Large intestine (tissue), 3 donors: ENCODE measurements around the gene LRP1-AS. TPM values are rescaled to one million over a fixed set of nuclear protein-coding genes. Genes with fewer than 3 reads are reported as not detected.
A peak's percentile ranks its signal among the peaks of the same experiment; 100 is the strongest.

Experiments used
- DNase-seq, 2 donors: peaks; one replicate each; pipeline versions ENCODE4 v3.0.0 to v3.0.0-alpha.2; 2013
- H3K27ac ChIP-seq: one replicate; pipeline ENCODE4 v1.5.1; 2013; ENCODE audit warnings: low read length
- H3K27me3 ChIP-seq: 2 replicates; pipeline ENCODE4 v1.6.1; 2013; ENCODE audit warnings: low read length; ENCODE audit not compliant: control insufficient read depth, insufficient read depth
- H3K36me3 ChIP-seq: 2 replicates; pipeline ENCODE4 v1.6.1; 2013; ENCODE audit warnings: low read length; ENCODE audit not compliant: control insufficient read depth, insufficient read depth
- H3K4me1 ChIP-seq: one replicate; pipeline ENCODE4 v1.6.1; 2013; ENCODE audit warnings: low read length; ENCODE audit not compliant: control insufficient read depth, insufficient read depth
- H3K4me3 ChIP-seq: one replicate; pipeline ENCODE4 v1.5.1; 2013; ENCODE audit warnings: low read length
- H3K9me3 ChIP-seq: one replicate; pipeline ENCODE4 v1.6.1; 2013; ENCODE audit warnings: mild to moderate bottlenecking, low read depth, low read length, moderate library complexity; ENCODE audit not compliant: control insufficient read depth
- WGBS: methylation state at CpG from one replicate; pipeline ENCODE4 v1.1.5; 2013; ENCODE audit warnings: low lambda C conversion rate; ENCODE audit not compliant: insufficient coverage; 5-methylcytosine and 5-hydroxymethylcytosine counted together
- polyA plus RNA-seq: library from polyadenylated mRNA; unstranded; fragments of 120-200 nt; gene quantifications from one replicate; pipeline ENCODE4 v1.2.1, GENCODE V29; 2013

The LRP1-AS gene
- polyA plus RNA-seq, 1 donor = 1.7 TPM

GRCh38 chr12:57190821-57191220 lies 43.4 kb upstream of the LRP1-AS start:
- Histone ChIP-seq H3K27ac (no peak overlapping the region), H3K4me1 (no peaks in the 10 kb centered on the region), H3K36me3 (peaks cover 100% of the 10 kb centered on the region), H3K27me3 (no peaks in the 10 kb centered on the region), H3K9me3 (no peaks in the 10 kb centered on the region), H3K4me3 (no peak overlapping the region)
- DNase-seq = no peak
- no CpG with 5 or more reads among the region's 23 CpGs for WGBS

GRCh38 chr12:57190037-57190436 lies 42.6 kb upstream of the LRP1-AS start:
- H3K4me1 ChIP-seq = no peaks in the 10 kb centered on the region
- no CpG with 5 or more reads among the region's 6 CpGs for WGBS
- DNase-seq = no peak
- H3K27ac ChIP-seq = no peak overlapping the region
- H3K9me3 ChIP-seq = no peaks in the 10 kb centered on the region
- H3K36me3 ChIP-seq = peaks cover 100% of the 10 kb centered on the region
- H3K4me3 ChIP-seq = no peak overlapping the region
- no peaks in the 10 kb centered on the region for H3K27me3 ChIP-seq

- no peak overlapping the region for H3K27ac ChIP-seq
- no peaks in the 10 kb centered on the region for H3K4me1 ChIP-seq
- WGBS = no CpG with 5 or more reads among the region's 8 CpGs
- H3K9me3 ChIP-seq = no peaks in the 10 kb centered on the region
- H3K36me3 ChIP-seq = peaks cover 99% of the 10 kb centered on the region
- DNase-seq = no peak
- no peaks in the 10 kb centered on the region for H3K27me3 ChIP-seq
- no peak overlapping the region for H3K4me3 ChIP-seq
Measured at GRCh38 chr12:57188090-57188425, 40.6 kb upstream of the LRP1-AS start.

DNA sequence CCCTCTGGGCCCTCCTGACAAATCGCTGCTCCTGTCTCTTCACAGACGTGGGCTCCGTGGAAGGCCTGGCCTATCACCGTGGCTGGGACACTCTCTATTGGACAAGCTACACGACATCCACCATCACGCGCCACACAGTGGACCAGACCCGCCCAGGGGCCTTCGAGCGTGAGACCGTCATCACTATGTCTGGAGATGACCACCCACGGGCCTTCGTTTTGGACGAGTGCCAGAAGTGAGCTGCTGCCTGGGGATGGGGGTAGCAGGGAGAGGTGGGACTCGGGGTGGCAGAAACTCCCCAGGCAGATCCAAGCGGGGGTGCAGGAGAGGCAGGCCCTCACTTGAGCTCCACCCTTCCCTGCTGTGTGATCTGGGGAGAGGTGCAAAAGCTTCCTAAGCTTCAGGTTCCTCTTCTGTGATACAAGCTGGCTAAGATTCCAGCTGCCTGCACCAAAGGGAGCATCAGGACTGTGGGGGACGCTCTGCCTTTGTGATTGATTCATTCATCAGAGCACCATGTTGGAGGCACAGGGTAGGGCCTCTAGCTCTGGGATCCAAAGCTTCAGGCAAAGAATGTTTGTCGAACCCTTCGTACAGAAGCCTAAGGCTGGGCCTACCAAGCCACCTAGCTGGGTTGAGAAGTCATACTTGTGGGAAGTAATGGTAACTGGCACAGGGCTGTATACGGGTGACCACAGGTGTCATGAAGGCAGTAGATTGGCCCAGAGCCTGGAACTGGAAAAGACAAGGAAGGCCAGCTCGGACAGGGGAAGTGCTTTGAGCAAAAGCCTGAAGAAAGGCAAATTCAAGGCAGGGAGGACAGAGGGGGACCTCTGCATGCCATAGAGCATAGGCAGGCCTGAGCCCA lies 40.0 kb upstream of the LRP1-AS start:
- no CpG with 5 or more reads among the region's 21 CpGs for WGBS
- H3K27ac ChIP-seq = no peak overlapping the region
- H3K4me3 ChIP-seq = no peak overlapping the region
- no peaks in the 10 kb centered on the region for H3K27me3 ChIP-seq
- H3K36me3 ChIP-seq = peaks cover 93% of the 10 kb centered on the region
- H3K4me1 ChIP-seq = no peaks in the 10 kb centered on the region
- DNase-seq = no peak
- no peaks in the 10 kb centered on the region for H3K9me3 ChIP-seq

GRCh38 chr12:57185906-57186508 lies 38.6 kb upstream of the LRP1-AS start:
- H3K4me3 ChIP-seq = no peak overlapping the region
- H3K9me3 ChIP-seq = no peaks in the 10 kb centered on the region
- no peak for DNase-seq
- no peaks in the 10 kb centered on the region for H3K27me3 ChIP-seq
- H3K4me1 ChIP-seq = no peaks in the 10 kb centered on the region
- H3K36me3 ChIP-seq = peaks cover 87% of the 10 kb centered on the region
- no CpG with 5 or more reads among the region's 12 CpGs for WGBS
- no peak overlapping the region for H3K27ac ChIP-seq

DNA sequence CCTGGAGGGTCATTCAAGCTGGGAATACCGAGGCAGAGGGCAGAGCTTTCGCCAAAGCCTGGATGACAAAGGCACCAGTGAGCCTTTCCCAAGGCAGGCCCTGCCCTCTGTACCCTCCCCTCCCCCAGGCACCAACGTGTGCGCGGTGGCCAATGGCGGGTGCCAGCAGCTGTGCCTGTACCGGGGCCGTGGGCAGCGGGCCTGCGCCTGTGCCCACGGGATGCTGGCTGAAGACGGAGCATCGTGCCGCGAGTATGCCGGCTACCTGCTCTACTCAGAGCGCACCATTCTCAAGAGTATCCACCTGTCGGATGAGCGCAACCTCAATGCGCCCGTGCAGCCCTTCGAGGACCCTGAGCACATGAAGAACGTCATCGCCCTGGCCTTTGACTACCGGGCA lies 38.0 kb upstream of the LRP1-AS start:
- peaks cover 87% of the 10 kb centered on the region for H3K36me3 ChIP-seq

GRCh38 chr12:57183939-57184725 lies 36.7 kb upstream of the LRP1-AS start:
- Histone ChIP-seq H3K9me3 (no peaks in the 10 kb centered on the region), H3K4me3 (no peak overlapping the region), H3K27me3 (no peaks in the 10 kb centered on the region), H3K36me3 (peaks cover 87% of the 10 kb centered on the region), H3K27ac (no peak overlapping the region), H3K4me1 (no peaks in the 10 kb centered on the region)
- WGBS = no CpG with 5 or more reads among the region's 22 CpGs
- DNase-seq = no peak

More for the DNA sequence above, 38.0 kb upstream of the LRP1-AS start:
- Histone ChIP-seq H3K4me1 (no peaks in the 10 kb centered on the region), H3K4me3 (no peak overlapping the region), H3K27me3 (no peaks in the 10 kb centered on the region), H3K27ac (no peak overlapping the region), H3K9me3 (no peaks in the 10 kb centered on the region)
- DNase-seq = no peak
- no CpG with 5 or more reads among the region's 25 CpGs for WGBS

GRCh38 chr12:57182918-57183575 lies 35.6 kb upstream of the LRP1-AS start:
- H3K9me3 ChIP-seq = no peaks in the 10 kb centered on the region
- no peak overlapping the region for H3K27ac ChIP-seq
- DNase-seq = peak; percentile 66 to 68
- no peaks in the 10 kb centered on the region for H3K27me3 ChIP-seq
- H3K36me3 ChIP-seq = peaks cover 87% of the 10 kb centered on the region
- H3K4me3 ChIP-seq = no peak overlapping the region
- H3K4me1 ChIP-seq = no peaks in the 10 kb centered on the region
- no CpG with 5 or more reads among the region's 13 CpGs for WGBS

DNA sequence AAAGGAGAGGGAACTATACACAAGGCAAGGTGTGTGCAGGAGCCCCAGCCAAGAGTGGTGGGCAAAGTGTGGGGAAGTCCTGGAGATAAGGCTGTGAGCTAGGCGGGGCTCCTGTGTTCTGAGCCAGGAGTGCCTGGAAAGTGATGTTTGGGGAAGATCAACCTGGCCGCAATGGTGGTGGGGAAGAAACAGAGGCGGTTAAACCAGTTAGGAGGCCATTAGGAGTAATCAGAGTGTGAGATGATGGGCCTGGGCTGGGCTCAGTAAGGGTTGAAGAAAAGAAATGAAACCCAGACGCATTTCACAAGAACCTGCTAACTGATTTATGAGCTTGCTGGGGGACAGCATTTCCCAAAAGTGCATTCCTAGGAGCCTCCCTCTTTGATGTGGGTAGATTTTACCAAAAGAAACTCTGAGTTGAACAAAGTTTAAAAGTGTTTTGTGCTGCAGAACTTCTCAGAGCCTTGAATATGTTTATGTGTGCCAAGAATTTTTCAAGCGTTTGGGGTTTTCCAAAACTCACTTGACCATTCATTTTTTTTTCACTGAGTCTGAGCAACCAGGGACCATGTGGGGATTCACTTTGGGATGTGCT lies 34.2 kb upstream of the LRP1-AS start:
- Histone ChIP-seq H3K4me3 (no peak overlapping the region), H3K27ac (no peak overlapping the region), H3K4me1 (no peaks in the 10 kb centered on the region), H3K27me3 (no peaks in the 10 kb centered on the region), H3K9me3 (no peaks in the 10 kb centered on the region), H3K36me3 (peaks cover 87% of the 10 kb centered on the region)
- DNase-seq = no peak
- 74% methylated on average over 3 of the region's 5 CpGs for WGBS

GRCh38 chr12:57181072-57181471 lies 33.7 kb upstream of the LRP1-AS start:
- Histone ChIP-seq H3K36me3 (peaks cover 87% of the 10 kb centered on the region), H3K9me3 (no peaks in the 10 kb centered on the region), H3K27ac (no peak overlapping the region), H3K27me3 (no peaks in the 10 kb centered on the region), H3K4me3 (no peak overlapping the region), H3K4me1 (no peaks in the 10 kb centered on the region)
- WGBS = no CpG with 5 or more reads among the region's 9 CpGs
- no peak for DNase-seq
